HCT116 (cell line): ENCODE results near the gene TRMT2A. TPM values are rescaled to one million over a fixed set of nuclear protein-coding genes. Genes with fewer than 3 reads are reported as not detected.

Source experiments
- ATAC-seq: fragments of 200-7000 bp; cut with Tn5 transposase; 2 replicates; pipeline ENCODE4 v1.9.1; 2020; ENCODE audit warnings: mild to moderate bottlenecking, moderate library complexity
- BruUV-seq: library from RNA; stranded (reverse); fragments of 400-500 nt; replicated peaks from 2 replicates; lab custom pipeline; 2021; lab: Mats Ljungman, UMichigan
- CTCF ChIA-PET: fragments of 300-600 bp; sonication (Branson Sonifier 250); formaldehyde crosslinking; loops from one replicate; lab custom pipeline; 2021; ENCODE audit warnings: antibody characterized with exemption; lab: Charles Lee
- POLR2A ChIA-PET: fragments of 300-600, 350-600 bp; sonication (Branson Sonifier 250); formaldehyde crosslinking; loops from one replicate; lab custom pipeline; 2021; ENCODE audit warnings: antibody characterized with exemption; lab: Charles Lee
- RAD21 ChIA-PET, 2 experiments: fragments of 300-600 bp; sonication (Branson Sonifier 250); formaldehyde crosslinking; loops; one replicate each; lab custom pipeline; 2023; ENCODE audit warnings: low total read pairs in 2 of 2; ENCODE audit not compliant: uncharacterized antibody in 2 of 2, unreplicated experiment in 2 of 2, low non-redundant PET in 1 of 2; lab: Charles Lee
- DNase-seq: peaks from one replicate; pipeline ENCODE4 v3.0.0-alpha.2; 2010; ENCODE audit warnings: low read depth, low spot score
- H2AFZ ChIP-seq: fragments of 200-600 bp; shearing (Covaris generic), sonication (generic); 2 replicates; pipeline ENCODE4 v1.6.1; 2017; ENCODE audit warnings: low read depth, mixed run types, mixed read lengths, antibody characterized with exemption, low read length; ENCODE audit not compliant: poor library complexity, severe bottlenecking
- H3K27ac ChIP-seq: 2 replicates; pipeline ENCODE4 v1.5.1; 2012; ENCODE audit warnings: low read depth, low read length
- H3K27me3 ChIP-seq: fragments of 200-600 bp; sonication (generic); 2 replicates; pipeline ENCODE4 v1.6.1; 2016; ENCODE audit warnings: mixed run types, low read length, mixed read lengths; ENCODE audit not compliant: insufficient read depth
- H3K36me3 ChIP-seq, 2 experiments: fragments of 200-500 bp in 1 of 2; fragments of 200-600 bp in 1 of 2; sonication (Bioruptor generic) in 1 of 2; sonication (generic) in 1 of 2; 2 replicates each; pipeline versions ENCODE4 v1.5.1 to v1.6.1; 2014 to 2016; ENCODE audit warnings: low read length in 2 of 2, inconsistent platforms in 1 of 2, mixed read lengths in 1 of 2, mixed run types in 1 of 2; ENCODE audit not compliant: insufficient read depth in 2 of 2, control insufficient read depth in 1 of 2
- H3K4me1 ChIP-seq, 2 experiments: fragments of 200-600 bp in 1 of 2; sonication (generic) in 1 of 2; 2 replicates each; pipeline versions ENCODE4 v1.5.1 to v1.6.1; 2012 to 2017; ENCODE audit warnings: low read length in 2 of 2, inconsistent platforms in 1 of 2, mild to moderate bottlenecking in 1 of 2, mixed read lengths in 1 of 2, mixed run types in 1 of 2, moderate library complexity in 1 of 2; ENCODE audit not compliant: insufficient read depth in 2 of 2, control insufficient read depth in 1 of 2
- H3K4me2 ChIP-seq: fragments of 200-600 bp; sonication (generic); 2 replicates; pipeline ENCODE4 v1.6.1; 2017; ENCODE audit warnings: mixed run types, low read length, mixed read lengths
- H3K4me3 ChIP-seq, 2 experiments: fragments of 200-600 bp in 1 of 2; sonication (generic) in 1 of 2; replicated peaks in 1 of 2; 2 replicates each; pipeline ENCODE4 v1.5.1; 2011 to 2016; ENCODE audit warnings: low read length in 2 of 2, control low read depth in 1 of 2, low read depth in 1 of 2, mild to moderate bottlenecking in 1 of 2, mixed read lengths in 1 of 2, mixed run types in 1 of 2
- H3K79me2 ChIP-seq: fragments of 200-600 bp; sonication (generic); 2 replicates; pipeline ENCODE4 v1.6.1; 2017; ENCODE audit warnings: mild to moderate bottlenecking, mixed run types, low read length, moderate library complexity, mixed read lengths; ENCODE audit not compliant: insufficient read depth
- H3K9ac ChIP-seq: fragments of 200-600 bp; sonication (generic); 2 replicates; pipeline ENCODE4 v1.6.1; 2016; ENCODE audit warnings: low read length, mixed read lengths
- H3K9me2 ChIP-seq: fragments of 200-600 bp; sonication (generic), shearing (Covaris generic); 2 replicates; pipeline ENCODE4 v1.6.1; 2017; ENCODE audit warnings: mixed run types, mild to moderate bottlenecking, moderate library complexity; ENCODE audit not compliant: insufficient read depth
- H3K9me3 ChIP-seq, 2 experiments: fragments of 200-500 bp in 1 of 2; fragments of 200-600 bp in 1 of 2; sonication (Bioruptor generic) in 1 of 2; sonication (generic) in 1 of 2; 2 replicates each; pipeline ENCODE4 v1.6.1; 2014 to 2017; ENCODE audit warnings: low read length in 2 of 2, mixed read lengths in 2 of 2, inconsistent platforms in 1 of 2, low read depth in 1 of 2, mild to moderate bottlenecking in 1 of 2, mixed run types in 1 of 2, moderate library complexity in 1 of 2; ENCODE audit not compliant: control insufficient read depth in 1 of 2, insufficient read depth in 1 of 2
- H4K20me1 ChIP-seq: fragments of 200-600 bp; sonication (generic), shearing (Covaris generic); 2 replicates; pipeline ENCODE4 v1.6.1; 2017; ENCODE audit warnings: mixed run types, mild to moderate bottlenecking, moderate library complexity; ENCODE audit not compliant: insufficient read depth
- CBX3 ChIP-seq: IDR thresholded peaks from 2 replicates; pipeline ENCODE4 v1.6.1; 2012; ENCODE audit warnings: low read depth
- CEBPB ChIP-seq: IDR thresholded peaks from 2 replicates; pipeline ENCODE4 v1.6.1; 2012; ENCODE audit warnings: low read depth
- CTCF ChIP-seq, 3 experiments: fragments of 200-600 bp in 1 of 3; sonication (generic) in 1 of 3; IDR thresholded peaks in 2 of 3; conservative IDR thresholded peaks in 1 of 3; 2 replicates each; pipeline ENCODE4 v1.5.1; 2012 to 2017; ENCODE audit warnings: low read depth in 2 of 3, low read length in 2 of 3, antibody characterized with exemption in 1 of 3, borderline replicate concordance in 1 of 3, control low read depth in 1 of 3, mild to moderate bottlenecking in 1 of 3, mixed read lengths in 1 of 3, mixed run types in 1 of 3, moderate library complexity in 1 of 3; ENCODE audit not compliant: insufficient read depth in 1 of 3
- EGR1 ChIP-seq: IDR thresholded peaks from 2 replicates; pipeline ENCODE4 v1.6.1; 2012; ENCODE audit warnings: low read depth
- ELF1 ChIP-seq: IDR thresholded peaks from 2 replicates; pipeline ENCODE4 v1.6.1; 2012; ENCODE audit warnings: low read depth, borderline replicate concordance
- EZH2 ChIP-seq: fragments of 200-600 bp; sonication (generic); IDR thresholded peaks from 2 replicates; pipeline ENCODE4 v1.6.1; 2017; ENCODE audit warnings: antibody characterized with exemption, mixed run types
- JUND ChIP-seq: IDR thresholded peaks from 2 replicates; pipeline ENCODE4 v1.6.1; 2012
- POLR2A ChIP-seq: IDR thresholded peaks from 2 replicates; pipeline ENCODE4 v1.7.0; 2011; ENCODE audit warnings: borderline replicate concordance; ENCODE audit not compliant: insufficient read depth, insufficient read length; ENCODE audit errors: extremely low read depth
- POLR2AphosphoS5 ChIP-seq: IDR thresholded peaks from 2 replicates; pipeline ENCODE4 v1.6.1; 2011; ENCODE audit warnings: mild to moderate bottlenecking, low read depth, low read length, moderate library complexity
- RAD21 ChIP-seq: IDR thresholded peaks from 2 replicates; pipeline ENCODE4 v1.6.1; 2012; ENCODE audit warnings: low read depth, mild to moderate bottlenecking
- REST ChIP-seq: IDR thresholded peaks from 2 replicates; pipeline ENCODE4 v1.6.1; 2012; ENCODE audit warnings: low read depth
- SIN3A ChIP-seq: IDR thresholded peaks from 2 replicates; pipeline ENCODE4 v1.6.1; 2012; ENCODE audit warnings: low read depth
- SP1 ChIP-seq: IDR thresholded peaks from 2 replicates; pipeline ENCODE4 v1.6.1; 2012; ENCODE audit warnings: low read depth
- TCF7L2 ChIP-seq: IDR thresholded peaks from 2 replicates; pipeline ENCODE4 v1.7.0; 2011; ENCODE audit warnings: borderline replicate concordance, inconsistent platforms; ENCODE audit not compliant: insufficient read depth, insufficient read length; ENCODE audit errors: extremely low read depth
- YY1 ChIP-seq: IDR thresholded peaks from 2 replicates; pipeline ENCODE4 v1.6.1; 2011; ENCODE audit warnings: low read length, low read depth, moderate library complexity, mild to moderate bottlenecking; ENCODE audit not compliant: insufficient replicate concordance; ENCODE audit errors: extremely low read depth
- ZBTB33 ChIP-seq: IDR thresholded peaks from 2 replicates; pipeline ENCODE4 v1.6.1; 2011; ENCODE audit warnings: mild to moderate bottlenecking, low read length, moderate library complexity; ENCODE audit not compliant: insufficient replicate concordance; ENCODE audit errors: extremely low read depth
- ZFX ChIP-seq: fragments of 450-650 bp; IDR thresholded peaks from 2 replicates; pipeline ENCODE4 v1.6.1; 2017
- ZNF274 ChIP-seq: fragments of 200-500 bp; sonication (Bioruptor generic); IDR thresholded peaks from 2 replicates; pipeline ENCODE4 v1.6.1; 2014; ENCODE audit warnings: mild to moderate bottlenecking, low read depth, low read length, inconsistent platforms
- intact Hi-C: fragments of 100-400 bp; cut with micrococcal nuclease; formaldehyde crosslinking; loops from 2 replicates; pipeline ENCODE4 v1.10.0; 2022
- total RNA-seq: library from RNA; stranded (reverse); gene quantifications from one replicate; pipeline ENCODE4 v1.2.1, GENCODE V29; 2021; ENCODE audit not compliant: unreplicated experiment
- TF ChIP-seq, protein P1 (sequence below): IDR thresholded peaks from 2 replicates; pipeline ENCODE4 v1.6.1; 2012
- TF ChIP-seq, protein P2 (sequence below): IDR thresholded peaks from 2 replicates; pipeline ENCODE4 v1.6.1; 2012

The TRMT2A gene
- total RNA-seq, 1 experiment from 2014 or later: 67.3 TPM

DNA sequence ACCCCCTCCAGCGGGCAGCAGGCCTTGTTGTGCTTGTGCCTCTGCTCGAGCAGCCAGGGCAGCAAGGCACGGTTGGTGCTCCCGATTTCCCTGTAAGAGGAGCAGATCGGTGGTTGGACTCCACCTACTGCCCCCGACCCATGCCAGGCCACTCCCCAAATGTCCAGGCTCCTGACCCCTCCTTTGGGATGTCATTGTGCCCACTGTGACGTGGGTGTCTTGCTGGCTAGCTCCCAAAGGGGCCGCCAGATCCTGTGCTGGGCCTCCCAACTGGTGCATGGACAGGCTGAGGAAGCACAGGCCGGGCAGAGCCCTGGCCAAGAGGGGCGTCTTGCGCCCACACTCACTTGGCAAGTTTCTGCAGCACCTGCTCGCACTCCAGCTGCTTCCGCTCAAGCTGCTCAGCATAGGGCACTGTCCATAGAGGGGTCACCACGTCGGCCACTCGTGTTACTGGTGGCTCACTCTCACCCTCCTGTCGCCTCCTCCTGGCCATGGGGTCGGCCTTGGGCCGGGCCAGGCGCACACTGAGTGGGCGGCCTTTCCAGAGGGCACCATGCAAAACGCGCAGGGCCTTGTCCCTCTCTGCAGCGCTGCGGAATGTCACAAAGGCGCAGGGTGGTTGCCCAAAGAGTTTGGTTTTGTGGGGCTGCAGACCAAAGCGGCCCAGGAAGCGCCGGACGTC is 1.2 kb downstream of the TRMT2A start, which contains the start of gene RANBP1:
Gene RANBP1 (plus strand): TSS at position 414 of the 685 bp plus-strand sequence. CDS start 81 bp downstream, at position 495.
- ChIA-PET CTCF (no interaction called here), POLR2A (no interaction called here), RAD21 (no interaction called here)
- TF ChIP-seq ZNF274: no peak
- no peak for TF ChIP-seq JUND
- TF ChIP-seq ZBTB33: no peak
- TF ChIP-seq, protein P1, sequence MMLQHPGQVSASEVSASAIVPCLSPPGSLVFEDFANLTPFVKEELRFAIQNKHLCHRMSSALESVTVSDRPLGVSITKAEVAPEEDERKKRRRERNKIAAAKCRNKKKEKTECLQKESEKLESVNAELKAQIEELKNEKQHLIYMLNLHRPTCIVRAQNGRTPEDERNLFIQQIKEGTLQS: no peak
- no peak for TF ChIP-seq RAD21
- TF ChIP-seq CTCF (IDR thresholded peaks at IDR 0.05 in 2 of 3, conservative IDR thresholded peaks at IDR 0.05 in 1 of 3; ENCODE audit: borderline replicate concordance in 1 of 3, insufficient read depth in 1 of 3, low read depth in 2 of 3, low read length in 2 of 3): no peak
- no peak for TF ChIP-seq CBX3
- TF ChIP-seq EGR1: no peak
- TF ChIP-seq ZFX: no peak
- TF ChIP-seq EZH2: no peak
- no peak for TF ChIP-seq SIN3A
- TF ChIP-seq POLR2A: no peak
- no peak for TF ChIP-seq ELF1
- TF ChIP-seq TCF7L2: no peak
- TF ChIP-seq YY1: no peak
- no peak for TF ChIP-seq SP1
- no peak for TF ChIP-seq REST
- no peak for TF ChIP-seq CEBPB
- no peak for TF ChIP-seq POLR2AphosphoS5
- TF ChIP-seq, protein P2, sequence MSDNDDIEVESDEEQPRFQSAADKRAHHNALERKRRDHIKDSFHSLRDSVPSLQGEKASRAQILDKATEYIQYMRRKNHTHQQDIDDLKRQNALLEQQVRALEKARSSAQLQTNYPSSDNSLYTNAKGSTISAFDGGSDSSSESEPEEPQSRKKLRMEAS: no peak
- no TSS peak for BruUV-seq
- H3K36me3 ChIP-seq: peaks cover 12 to 41% of the 10 kb centered on the region in 2 experiments; a peak in 3 of 4 replicates
- H3K4me1 ChIP-seq: peaks cover 12 to 31% of the 10 kb centered on the region in 2 experiments
- H3K4me3 ChIP-seq: peak within 1 kb of the TSS; percentile 77 to 97
- no peak for DNase-seq
- H3K27me3 ChIP-seq: no peaks in the 10 kb centered on the region
- no peaks in the 10 kb centered on the region for H3K9me2 ChIP-seq
- H3K79me2 ChIP-seq: peaks cover 64% of the 10 kb centered on the region
- H3K9ac ChIP-seq: peak within 1 kb of the TSS; percentile 99
- no peaks in the 10 kb centered on the region for H4K20me1 ChIP-seq
- H3K9me3 ChIP-seq: no peaks in the 10 kb centered on the region
- peak within 1 kb of the TSS; percentile 91 for H3K4me2 ChIP-seq
- no peak within 1 kb of the TSS for H2AFZ ChIP-seq
- H3K27ac ChIP-seq: peak within 1 kb of the TSS; percentile 79
- intact Hi-C loops: loop anchor here (10.0 kb wide), 1 partner anchor 151 kb away; no protein-coding TSS in a partner anchor
- no peak for ATAC-seq
